Mammary epithelial cell (primary cell): ENCODE results near the gene IL17RB.

Source experiments
- CTCF ChIP-seq, 2 donors: IDR thresholded peaks in 1 of 2; conservative IDR thresholded peaks in 1 of 2; 2 replicates each; pipeline ENCODE4 v1.5.1; 2011 to 2012; ENCODE audit warnings: inconsistent platforms in 2 of 2, low read length in 2 of 2, mild to moderate bottlenecking in 2 of 2, control low read depth in 1 of 2, low read depth in 1 of 2; ENCODE audit not compliant: insufficient read depth in 1 of 2; ENCODE audit errors: extremely low read depth in 1 of 2
- EZH2 ChIP-seq: IDR thresholded peaks from 2 replicates; pipeline ENCODE4 v1.6.1; 2012; ENCODE audit warnings: low read length, inconsistent platforms, borderline replicate concordance

- TF ChIP-seq CTCF (conservative IDR thresholded peaks at IDR 0.05 in 1 of 2, IDR thresholded peaks at IDR 0.05 in 1 of 2; ENCODE audit: extremely low read depth in 1 of 2, insufficient read depth in 1 of 2, low read depth in 1 of 2, low read length in 2 of 2) = no peak
- TF ChIP-seq EZH2 = no peak
Observed at GRCh38 chr3:53885239-53885638, 38.9 kb downstream of the IL17RB start.
